ENCODE measurements around the gene F2RL3. TPM values are rescaled to one million over a fixed set of nuclear protein-coding genes. Genes with fewer than 3 reads are reported as not detected.

F2RL3 gene
- total and polyA plus RNA-seq, 9 of the 15 experiments (the other 6 are each of a cell fraction or from before 2014, with no cell fraction given) = 1.4 to 27.6 (median 11.9) TPM

- TF ChIP-seq RBM15 (IDR thresholded peaks at IDR 0.05; ENCODE audit: insufficient read depth, low read length) (no peak), PHF8 (IDR thresholded peaks at IDR 0.05; ENCODE audit: borderline replicate concordance, low read length) (peak; percentile 41; the same call in 1 of the 2 replicates), MLLT1 (IDR thresholded peaks at IDR 0.05) (no peak), THRB (CRISPR knock-in tag; conservative IDR thresholded peaks at IDR 0.05) (no peak), CBX8 (IDR thresholded peaks at IDR 0.05; ENCODE audit: borderline replicate concordance, extremely low read depth, low read depth, low read length, poor library complexity, severe bottlenecking) (no peak), THAP12 (CRISPR knock-in tag; IDR thresholded peaks at IDR 0.05) (peak; percentile 30; the same call in 1 of the 2 replicates), ZNF589 (CRISPR knock-in tag; IDR thresholded peaks at IDR 0.05; ENCODE audit: low read depth) (peak; percentile 95), ZNF644 (tag; IDR thresholded peaks at IDR 0.05; ENCODE audit: low read depth) (no peak), PBX2 (CRISPR knock-in tag; IDR thresholded peaks at IDR 0.05; ENCODE audit: low read depth) (no peak), PBX2 (tag; conservative IDR thresholded peaks at IDR 0.05; ENCODE audit: low read depth) (peak; percentile 26; the same call in 1 of the 2 replicates), CBX5 (IDR thresholded peaks at IDR 0.05; ENCODE audit: borderline replicate concordance, low read depth) (no peak), ZNF124 (CRISPR knock-in tag; IDR thresholded peaks at IDR 0.05) (no peak), DNMT1 (IDR thresholded peaks at IDR 0.05) (no peak), HNRNPUL1 (IDR thresholded peaks at IDR 0.05; ENCODE audit: low read length) (no peak), BCLAF1 (IDR thresholded peaks at IDR 0.05; ENCODE audit: borderline replicate concordance in 1 of 2, control insufficient read depth in 1 of 2, low read depth in 2 of 2, low read length in 1 of 2) (no peak)
Measured at GRCh38 chr19:16888629-16889365, at the start of gene F2RL3 (continued).
